ENCODE measurements around the gene NUP50.

NUP50 gene

DNA sequence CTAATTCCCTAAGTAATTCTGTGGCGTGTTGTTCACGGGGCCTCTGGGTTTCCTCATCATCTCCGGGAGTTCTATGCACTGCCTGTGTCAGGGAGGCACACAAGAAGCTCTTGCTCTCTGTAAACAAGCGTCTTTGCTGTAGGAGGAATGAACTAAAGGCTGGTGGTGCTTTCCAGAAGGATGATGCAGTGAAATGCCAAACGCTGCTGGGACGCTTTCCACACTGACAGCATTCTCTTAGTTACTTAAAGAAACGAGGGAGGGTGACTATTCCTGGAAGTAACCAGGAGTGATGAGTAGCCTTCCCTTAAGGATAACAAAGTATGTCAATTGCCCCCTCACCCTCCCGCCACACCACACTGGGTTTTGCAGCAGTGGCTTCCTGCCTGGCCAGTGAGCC, 38.5 kb upstream of the NUP50 start:
- no peak for TF ChIP-seq POLR2AphosphoS5 (IDR thresholded peaks at IDR 0.05; ENCODE audit: low read depth, low read length)
- no peak for TF ChIP-seq TAF1 (IDR thresholded peaks at IDR 0.05; ENCODE audit: borderline replicate concordance, insufficient read depth, low read length)
- TF ChIP-seq FOXP2 (optimal IDR thresholded peaks at IDR 0.05; ENCODE audit: borderline replicate concordance, extremely low read depth, extremely low read length, insufficient read depth): no peak
- TF ChIP-seq, protein P1, sequence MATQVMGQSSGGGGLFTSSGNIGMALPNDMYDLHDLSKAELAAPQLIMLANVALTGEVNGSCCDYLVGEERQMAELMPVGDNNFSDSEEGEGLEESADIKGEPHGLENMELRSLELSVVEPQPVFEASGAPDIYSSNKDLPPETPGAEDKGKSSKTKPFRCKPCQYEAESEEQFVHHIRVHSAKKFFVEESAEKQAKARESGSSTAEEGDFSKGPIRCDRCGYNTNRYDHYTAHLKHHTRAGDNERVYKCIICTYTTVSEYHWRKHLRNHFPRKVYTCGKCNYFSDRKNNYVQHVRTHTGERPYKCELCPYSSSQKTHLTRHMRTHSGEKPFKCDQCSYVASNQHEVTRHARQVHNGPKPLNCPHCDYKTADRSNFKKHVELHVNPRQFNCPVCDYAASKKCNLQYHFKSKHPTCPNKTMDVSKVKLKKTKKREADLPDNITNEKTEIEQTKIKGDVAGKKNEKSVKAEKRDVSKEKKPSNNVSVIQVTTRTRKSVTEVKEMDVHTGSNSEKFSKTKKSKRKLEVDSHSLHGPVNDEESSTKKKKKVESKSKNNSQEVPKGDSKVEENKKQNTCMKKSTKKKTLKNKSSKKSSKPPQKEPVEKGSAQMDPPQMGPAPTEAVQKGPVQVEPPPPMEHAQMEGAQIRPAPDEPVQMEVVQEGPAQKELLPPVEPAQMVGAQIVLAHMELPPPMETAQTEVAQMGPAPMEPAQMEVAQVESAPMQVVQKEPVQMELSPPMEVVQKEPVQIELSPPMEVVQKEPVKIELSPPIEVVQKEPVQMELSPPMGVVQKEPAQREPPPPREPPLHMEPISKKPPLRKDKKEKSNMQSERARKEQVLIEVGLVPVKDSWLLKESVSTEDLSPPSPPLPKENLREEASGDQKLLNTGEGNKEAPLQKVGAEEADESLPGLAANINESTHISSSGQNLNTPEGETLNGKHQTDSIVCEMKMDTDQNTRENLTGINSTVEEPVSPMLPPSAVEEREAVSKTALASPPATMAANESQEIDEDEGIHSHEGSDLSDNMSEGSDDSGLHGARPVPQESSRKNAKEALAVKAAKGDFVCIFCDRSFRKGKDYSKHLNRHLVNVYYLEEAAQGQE (IDR thresholded peaks at IDR 0.05; ENCODE audit: insufficient read depth in 1 of 2, low read depth in 2 of 2, low read length in 2 of 2): no peak
- no peak for TF ChIP-seq SIN3A (IDR thresholded peaks at IDR 0.05; ENCODE audit: borderline replicate concordance, insufficient read depth, low read length)

DNA sequence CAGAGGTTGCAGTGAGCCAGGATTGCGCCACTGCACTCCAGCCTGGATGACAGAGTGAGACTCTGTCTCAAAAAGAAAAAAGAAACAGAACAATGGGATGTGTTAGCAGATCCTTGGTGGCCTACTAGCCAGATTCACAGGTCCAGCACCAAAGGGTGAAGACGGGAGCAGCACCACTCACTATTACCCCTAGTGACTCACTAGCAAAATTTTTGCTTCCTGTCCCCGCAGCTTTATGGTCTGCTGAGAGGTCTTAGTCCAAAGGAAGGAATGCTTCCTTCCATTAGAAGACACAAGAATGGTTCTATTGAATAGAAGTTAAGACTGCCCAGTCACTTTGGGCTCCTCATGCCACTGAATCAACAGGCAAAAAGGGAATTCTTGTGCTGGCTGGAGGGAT, 35.9 kb upstream of the NUP50 start:
- no peak for TF ChIP-seq TAF1 (IDR thresholded peaks at IDR 0.05; ENCODE audit: borderline replicate concordance, insufficient read depth, low read length)
- TF ChIP-seq FOXP2 (optimal IDR thresholded peaks at IDR 0.05; ENCODE audit: borderline replicate concordance, extremely low read depth, extremely low read length, insufficient read depth): no peak
- no peak for TF ChIP-seq POLR2AphosphoS5 (IDR thresholded peaks at IDR 0.05; ENCODE audit: low read depth, low read length)
- TF ChIP-seq, protein P1 (IDR thresholded peaks at IDR 0.05; ENCODE audit: insufficient read depth in 1 of 2, low read depth in 2 of 2, low read length in 2 of 2): no peak
- TF ChIP-seq SIN3A (IDR thresholded peaks at IDR 0.05; ENCODE audit: borderline replicate concordance, insufficient read depth, low read length): no peak

DNA sequence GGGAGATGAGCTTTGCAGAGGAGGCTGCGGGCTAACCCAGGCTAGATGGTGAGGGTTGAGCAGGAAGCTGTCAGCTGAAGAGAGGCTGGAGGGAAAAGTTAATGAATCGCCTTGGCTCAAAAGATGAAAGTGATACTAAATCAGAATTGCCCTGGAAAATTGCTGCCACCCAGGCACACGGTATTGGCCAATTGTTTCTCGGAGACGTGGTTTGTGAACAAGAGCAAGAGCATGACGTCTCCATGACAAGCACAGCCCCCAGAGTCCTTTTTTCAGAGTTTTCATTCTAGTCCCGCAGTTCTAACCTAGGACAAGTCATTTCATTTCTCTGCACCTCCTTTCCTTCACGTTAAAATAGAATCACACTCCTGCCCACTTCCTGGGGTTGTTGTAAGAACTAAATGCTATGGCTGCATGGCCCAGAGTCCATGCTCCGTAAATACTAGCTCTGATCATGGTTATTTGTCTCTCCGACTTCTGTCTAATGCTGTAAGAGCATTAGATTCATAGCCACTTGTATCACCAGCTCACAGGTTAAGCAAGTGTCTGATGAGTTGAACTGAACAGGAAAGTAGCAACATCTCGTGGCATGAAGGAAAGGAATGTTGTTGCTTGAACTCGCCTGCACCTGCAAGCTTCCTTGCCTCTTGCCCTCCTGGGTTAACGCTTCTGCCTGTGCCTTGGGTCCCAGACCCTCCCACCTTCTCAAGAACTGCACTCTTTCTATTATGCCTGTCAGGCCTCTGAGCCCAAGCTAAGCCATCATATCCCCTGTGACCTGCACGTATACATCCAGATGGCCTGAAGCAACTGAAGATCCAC, 33.8 kb upstream of the NUP50 start:
- TF ChIP-seq SIN3A (IDR thresholded peaks at IDR 0.05; ENCODE audit: borderline replicate concordance, insufficient read depth, low read length) (no peak), TAF1 (IDR thresholded peaks at IDR 0.05; ENCODE audit: borderline replicate concordance, insufficient read depth, low read length) (no peak), POLR2AphosphoS5 (IDR thresholded peaks at IDR 0.05; ENCODE audit: low read depth, low read length) (no peak)

DNA sequence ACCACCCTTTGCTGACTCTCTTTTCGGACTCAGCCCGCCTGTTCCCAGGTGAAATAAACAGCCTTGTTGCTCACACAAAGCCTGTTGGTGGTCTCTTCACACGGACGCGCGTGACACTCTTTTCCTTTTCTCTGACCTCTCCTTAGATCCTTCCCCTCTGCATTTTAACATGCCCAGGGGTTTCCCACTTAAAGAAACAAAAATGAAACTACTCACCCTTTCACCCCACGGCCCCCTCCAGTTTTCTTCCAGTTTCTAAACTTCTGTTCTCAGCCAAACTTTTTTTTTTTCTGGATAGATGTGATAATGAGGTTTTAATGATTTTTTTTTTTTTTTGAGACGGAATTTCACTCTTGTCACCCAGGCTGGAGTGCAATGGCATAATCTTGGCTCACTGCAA, 32.8 kb upstream of the NUP50 start:
- TF ChIP-seq TAF1 (IDR thresholded peaks at IDR 0.05; ENCODE audit: borderline replicate concordance, insufficient read depth, low read length): no peak
- no peak for TF ChIP-seq FOXP2 (optimal IDR thresholded peaks at IDR 0.05; ENCODE audit: borderline replicate concordance, extremely low read depth, extremely low read length, insufficient read depth)
- TF ChIP-seq SIN3A (IDR thresholded peaks at IDR 0.05; ENCODE audit: borderline replicate concordance, insufficient read depth, low read length): no peak
- TF ChIP-seq, protein P1 (IDR thresholded peaks at IDR 0.05; ENCODE audit: insufficient read depth in 1 of 2, low read depth in 2 of 2, low read length in 2 of 2): no peak
- TF ChIP-seq POLR2AphosphoS5 (IDR thresholded peaks at IDR 0.05; ENCODE audit: low read depth, low read length): no peak

DNA sequence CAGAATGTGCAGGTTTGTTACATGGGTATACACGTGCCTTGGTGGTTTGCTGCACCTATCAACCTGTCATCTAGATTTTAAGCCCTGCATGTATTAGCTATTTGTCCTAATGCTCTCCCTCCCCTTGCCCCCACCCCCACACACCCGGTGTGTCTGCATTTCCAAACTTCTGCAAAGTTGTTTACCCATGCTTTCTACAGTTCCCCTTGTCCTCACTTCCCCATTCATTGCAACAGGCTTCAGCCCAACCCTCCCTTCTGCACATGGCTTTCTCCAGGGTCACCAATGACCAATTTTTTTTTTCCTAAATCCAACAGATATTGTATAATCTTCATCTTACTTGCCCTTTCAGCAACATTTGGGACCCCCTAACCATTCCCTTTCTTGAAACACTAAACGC, 32.0 kb upstream of the NUP50 start:
- no peak for TF ChIP-seq SIN3A (IDR thresholded peaks at IDR 0.05; ENCODE audit: borderline replicate concordance, insufficient read depth, low read length)
- no peak for TF ChIP-seq POLR2AphosphoS5 (IDR thresholded peaks at IDR 0.05; ENCODE audit: low read depth, low read length)
- TF ChIP-seq, protein P1 (IDR thresholded peaks at IDR 0.05; ENCODE audit: insufficient read depth in 1 of 2, low read depth in 2 of 2, low read length in 2 of 2): no peak
- no peak for TF ChIP-seq FOXP2 (optimal IDR thresholded peaks at IDR 0.05; ENCODE audit: borderline replicate concordance, extremely low read depth, extremely low read length, insufficient read depth)
- TF ChIP-seq TAF1 (IDR thresholded peaks at IDR 0.05; ENCODE audit: borderline replicate concordance, insufficient read depth, low read length): no peak
